GM12878 (cell line): Measurements from ENCODE around the gene SYK. TPM values are rescaled to one million over a fixed set of nuclear protein-coding genes. Genes with fewer than 3 reads are reported as not detected.
A peak's percentile ranks its signal among the peaks of the same experiment; 100 is the strongest.

ENCODE experiments used
- BMI1 ChIP-seq: fragments of 450-650 bp; IDR thresholded peaks from 2 replicates; pipeline ENCODE4 v1.6.1; 2016; ENCODE audit warnings: mild to moderate bottlenecking, moderate library complexity, borderline replicate concordance
- IKZF1 ChIP-seq: fragments of 450-650 bp; conservative IDR thresholded peaks from 2 replicates; pipeline ENCODE4 v1.6.1; 2017; ENCODE audit warnings: antibody characterized with exemption, mild to moderate bottlenecking
- polyA plus RNA-seq, 11 experiments: library from polyadenylated mRNA; depleted of rRNA in 4 of 11; unstranded in 6 of 11; stranded (reverse) in 5 of 11; fragments of >200 nt; fragmentation: Nextera tagmentation in 4 of 11; fragmentation: Illumina TruSeq in 1 of 11; extraction: Ambion mirVana in 4 of 11; extraction: Trizol in 1 of 11; gene quantifications; 1 replicate in 1 of 11; 2 replicates in 10 of 11; pipeline versions ENCODE4 v1.2.1 to v1.2.3, GENCODE V29; 2011 to 2016; ENCODE audit warnings: inconsistent platforms in 2 of 11, missing spikeins in 2 of 11, low read depth in 1 of 11
- total RNA-seq, 4 experiments: library from RNA; depleted of rRNA in 3 of 4; stranded (reverse); fragments of >200 nt in 3 of 4; fragmentation: Illumina TruSeq in 1 of 4; extraction: Trizol in 1 of 4; gene quantifications; 2 replicates each; pipeline versions ENCODE4 v1.2.1 to v1.2.3, GENCODE V29; 2013 to 2021
- TF ChIP-seq, protein P1 (sequence below): fragments of 450-650 bp; IDR thresholded peaks from 2 replicates; pipeline ENCODE4 v1.6.1; 2016; ENCODE audit warnings: mild to moderate bottlenecking, moderate library complexity, borderline replicate concordance
- TF ChIP-seq, protein P2 (sequence below): fragments of 450-650 bp; IDR thresholded peaks from 2 replicates; pipeline ENCODE4 v1.6.1; 2017; ENCODE audit warnings: mild to moderate bottlenecking, moderate library complexity
- TF ChIP-seq, protein P3 (sequence below): IDR thresholded peaks from 2 replicates; pipeline ENCODE4 v1.6.1; 2011; ENCODE audit warnings: mild to moderate bottlenecking, low read depth, low read length, moderate library complexity; ENCODE audit not compliant: insufficient replicate concordance
- TF ChIP-seq, protein P4 (sequence below): fragments of 450-650 bp; IDR thresholded peaks from 2 replicates; pipeline ENCODE4 v1.6.1; 2017; ENCODE audit warnings: low read depth, mild to moderate bottlenecking, moderate library complexity
- TF ChIP-seq, protein P5 (sequence below): IDR thresholded peaks from 2 replicates; pipeline ENCODE4 v1.6.1; 2012; ENCODE audit warnings: low read length, inconsistent platforms

The SYK gene
- total and polyA plus RNA-seq, 10 of the 15 experiments (the other 5 are each of a cell fraction or from before 2014, with no cell fraction given), result 6.5 to 135 (median 68.8) TPM

DNA sequence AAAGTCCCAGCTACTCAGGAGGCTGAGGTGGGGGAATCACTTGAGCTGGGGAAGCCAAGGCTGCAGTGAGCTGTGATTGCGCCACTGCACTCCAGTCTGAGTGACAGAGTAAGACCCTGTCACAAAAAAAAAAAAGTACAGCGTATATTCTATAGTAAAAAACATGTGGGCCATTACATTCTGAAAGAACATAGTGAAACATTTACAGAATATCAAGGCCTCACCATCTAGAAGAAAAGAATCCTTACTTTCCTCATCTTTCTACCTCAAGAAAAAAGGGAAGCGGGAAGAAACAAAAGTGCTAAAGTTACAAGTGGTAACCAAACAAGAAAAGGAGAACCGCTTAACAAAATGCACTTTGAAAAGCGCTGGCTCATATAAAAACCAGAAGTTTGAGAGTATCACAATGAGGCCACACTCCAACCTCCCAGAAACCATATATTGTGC is 5.7 kb upstream of the SYK start (continued):
- TF ChIP-seq, protein P1, sequence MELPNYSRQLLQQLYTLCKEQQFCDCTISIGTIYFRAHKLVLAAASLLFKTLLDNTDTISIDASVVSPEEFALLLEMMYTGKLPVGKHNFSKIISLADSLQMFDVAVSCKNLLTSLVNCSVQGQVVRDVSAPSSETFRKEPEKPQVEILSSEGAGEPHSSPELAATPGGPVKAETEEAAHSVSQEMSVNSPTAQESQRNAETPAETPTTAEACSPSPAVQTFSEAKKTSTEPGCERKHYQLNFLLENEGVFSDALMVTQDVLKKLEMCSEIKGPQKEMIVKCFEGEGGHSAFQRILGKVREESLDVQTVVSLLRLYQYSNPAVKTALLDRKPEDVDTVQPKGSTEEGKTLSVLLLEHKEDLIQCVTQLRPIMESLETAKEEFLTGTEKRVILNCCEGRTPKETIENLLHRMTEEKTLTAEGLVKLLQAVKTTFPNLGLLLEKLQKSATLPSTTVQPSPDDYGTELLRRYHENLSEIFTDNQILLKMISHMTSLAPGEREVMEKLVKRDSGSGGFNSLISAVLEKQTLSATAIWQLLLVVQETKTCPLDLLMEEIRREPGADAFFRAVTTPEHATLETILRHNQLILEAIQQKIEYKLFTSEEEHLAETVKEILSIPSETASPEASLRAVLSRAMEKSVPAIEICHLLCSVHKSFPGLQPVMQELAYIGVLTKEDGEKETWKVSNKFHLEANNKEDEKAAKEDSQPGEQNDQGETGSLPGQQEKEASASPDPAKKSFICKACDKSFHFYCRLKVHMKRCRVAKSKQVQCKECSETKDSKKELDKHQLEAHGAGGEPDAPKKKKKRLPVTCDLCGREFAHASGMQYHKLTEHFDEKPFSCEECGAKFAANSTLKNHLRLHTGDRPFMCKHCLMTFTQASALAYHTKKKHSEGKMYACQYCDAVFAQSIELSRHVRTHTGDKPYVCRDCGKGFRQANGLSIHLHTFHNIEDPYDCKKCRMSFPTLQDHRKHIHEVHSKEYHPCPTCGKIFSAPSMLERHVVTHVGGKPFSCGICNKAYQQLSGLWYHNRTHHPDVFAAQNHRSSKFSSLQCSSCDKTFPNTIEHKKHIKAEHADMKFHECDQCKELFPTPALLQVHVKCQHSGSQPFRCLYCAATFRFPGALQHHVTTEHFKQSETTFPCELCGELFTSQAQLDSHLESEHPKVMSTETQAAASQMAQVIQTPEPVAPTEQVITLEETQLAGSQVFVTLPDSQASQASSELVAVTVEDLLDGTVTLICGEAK, result no peak
- TF ChIP-seq, protein P2, sequence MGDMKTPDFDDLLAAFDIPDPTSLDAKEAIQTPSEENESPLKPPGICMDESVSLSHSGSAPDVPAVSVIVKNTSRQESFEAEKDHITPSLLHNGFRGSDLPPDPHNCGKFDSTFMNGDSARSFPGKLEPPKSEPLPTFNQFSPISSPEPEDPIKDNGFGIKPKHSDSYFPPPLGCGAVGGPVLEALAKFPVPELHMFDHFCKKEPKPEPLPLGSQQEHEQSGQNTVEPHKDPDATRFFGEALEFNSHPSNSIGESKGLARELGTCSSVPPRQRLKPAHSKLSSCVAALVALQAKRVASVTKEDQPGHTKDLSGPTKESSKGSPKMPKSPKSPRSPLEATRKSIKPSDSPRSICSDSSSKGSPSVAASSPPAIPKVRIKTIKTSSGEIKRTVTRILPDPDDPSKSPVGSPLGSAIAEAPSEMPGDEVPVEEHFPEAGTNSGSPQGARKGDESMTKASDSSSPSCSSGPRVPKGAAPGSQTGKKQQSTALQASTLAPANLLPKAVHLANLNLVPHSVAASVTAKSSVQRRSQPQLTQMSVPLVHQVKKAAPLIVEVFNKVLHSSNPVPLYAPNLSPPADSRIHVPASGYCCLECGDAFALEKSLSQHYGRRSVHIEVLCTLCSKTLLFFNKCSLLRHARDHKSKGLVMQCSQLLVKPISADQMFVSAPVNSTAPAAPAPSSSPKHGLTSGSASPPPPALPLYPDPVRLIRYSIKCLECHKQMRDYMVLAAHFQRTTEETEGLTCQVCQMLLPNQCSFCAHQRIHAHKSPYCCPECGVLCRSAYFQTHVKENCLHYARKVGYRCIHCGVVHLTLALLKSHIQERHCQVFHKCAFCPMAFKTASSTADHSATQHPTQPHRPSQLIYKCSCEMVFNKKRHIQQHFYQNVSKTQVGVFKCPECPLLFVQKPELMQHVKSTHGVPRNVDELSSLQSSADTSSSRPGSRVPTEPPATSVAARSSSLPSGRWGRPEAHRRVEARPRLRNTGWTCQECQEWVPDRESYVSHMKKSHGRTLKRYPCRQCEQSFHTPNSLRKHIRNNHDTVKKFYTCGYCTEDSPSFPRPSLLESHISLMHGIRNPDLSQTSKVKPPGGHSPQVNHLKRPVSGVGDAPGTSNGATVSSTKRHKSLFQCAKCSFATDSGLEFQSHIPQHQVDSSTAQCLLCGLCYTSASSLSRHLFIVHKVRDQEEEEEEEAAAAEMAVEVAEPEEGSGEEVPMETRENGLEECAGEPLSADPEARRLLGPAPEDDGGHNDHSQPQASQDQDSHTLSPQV, result 0 out of 2 replicates have a peak, but pooled peaks have one; percentile 21
- TF ChIP-seq, protein P3, sequence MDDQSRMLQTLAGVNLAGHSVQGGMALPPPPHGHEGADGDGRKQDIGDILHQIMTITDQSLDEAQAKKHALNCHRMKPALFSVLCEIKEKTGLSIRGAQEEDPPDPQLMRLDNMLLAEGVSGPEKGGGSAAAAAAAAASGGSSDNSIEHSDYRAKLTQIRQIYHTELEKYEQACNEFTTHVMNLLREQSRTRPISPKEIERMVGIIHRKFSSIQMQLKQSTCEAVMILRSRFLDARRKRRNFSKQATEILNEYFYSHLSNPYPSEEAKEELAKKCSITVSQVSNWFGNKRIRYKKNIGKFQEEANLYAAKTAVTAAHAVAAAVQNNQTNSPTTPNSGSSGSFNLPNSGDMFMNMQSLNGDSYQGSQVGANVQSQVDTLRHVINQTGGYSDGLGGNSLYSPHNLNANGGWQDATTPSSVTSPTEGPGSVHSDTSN, result peak; percentile 43
- TF ChIP-seq, protein P4, sequence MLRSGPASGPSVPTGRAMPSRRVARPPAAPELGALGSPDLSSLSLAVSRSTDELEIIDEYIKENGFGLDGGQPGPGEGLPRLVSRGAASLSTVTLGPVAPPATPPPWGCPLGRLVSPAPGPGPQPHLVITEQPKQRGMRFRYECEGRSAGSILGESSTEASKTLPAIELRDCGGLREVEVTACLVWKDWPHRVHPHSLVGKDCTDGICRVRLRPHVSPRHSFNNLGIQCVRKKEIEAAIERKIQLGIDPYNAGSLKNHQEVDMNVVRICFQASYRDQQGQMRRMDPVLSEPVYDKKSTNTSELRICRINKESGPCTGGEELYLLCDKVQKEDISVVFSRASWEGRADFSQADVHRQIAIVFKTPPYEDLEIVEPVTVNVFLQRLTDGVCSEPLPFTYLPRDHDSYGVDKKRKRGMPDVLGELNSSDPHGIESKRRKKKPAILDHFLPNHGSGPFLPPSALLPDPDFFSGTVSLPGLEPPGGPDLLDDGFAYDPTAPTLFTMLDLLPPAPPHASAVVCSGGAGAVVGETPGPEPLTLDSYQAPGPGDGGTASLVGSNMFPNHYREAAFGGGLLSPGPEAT, result peak; percentile 68
- TF ChIP-seq BMI1, result 0 out of 2 replicates have a peak, but pooled peaks have one; percentile 34
- TF ChIP-seq IKZF1, result peak; percentile 84
- TF ChIP-seq, protein P5, sequence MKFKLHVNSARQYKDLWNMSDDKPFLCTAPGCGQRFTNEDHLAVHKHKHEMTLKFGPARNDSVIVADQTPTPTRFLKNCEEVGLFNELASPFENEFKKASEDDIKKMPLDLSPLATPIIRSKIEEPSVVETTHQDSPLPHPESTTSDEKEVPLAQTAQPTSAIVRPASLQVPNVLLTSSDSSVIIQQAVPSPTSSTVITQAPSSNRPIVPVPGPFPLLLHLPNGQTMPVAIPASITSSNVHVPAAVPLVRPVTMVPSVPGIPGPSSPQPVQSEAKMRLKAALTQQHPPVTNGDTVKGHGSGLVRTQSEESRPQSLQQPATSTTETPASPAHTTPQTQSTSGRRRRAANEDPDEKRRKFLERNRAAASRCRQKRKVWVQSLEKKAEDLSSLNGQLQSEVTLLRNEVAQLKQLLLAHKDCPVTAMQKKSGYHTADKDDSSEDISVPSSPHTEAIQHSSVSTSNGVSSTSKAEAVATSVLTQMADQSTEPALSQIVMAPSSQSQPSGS, result no peak
- TF ChIP-seq, all 136 proteins: peak for 20
